NB4 (cell line): ENCODE measurements around the gene UBLCP1.

ENCODE experiments used
- POLR2A ChIP-seq: IDR thresholded peaks from 2 replicates; pipeline ENCODE4 v1.6.1; 2011; ENCODE audit warnings: mild to moderate bottlenecking; ENCODE audit not compliant: insufficient read length; ENCODE audit errors: extremely low read depth
- TF ChIP-seq, protein P1 (sequence below): IDR thresholded peaks from one replicate; pipeline ENCODE4 v1.5.1; 2012; ENCODE audit warnings: low read depth, low read length

DNA sequence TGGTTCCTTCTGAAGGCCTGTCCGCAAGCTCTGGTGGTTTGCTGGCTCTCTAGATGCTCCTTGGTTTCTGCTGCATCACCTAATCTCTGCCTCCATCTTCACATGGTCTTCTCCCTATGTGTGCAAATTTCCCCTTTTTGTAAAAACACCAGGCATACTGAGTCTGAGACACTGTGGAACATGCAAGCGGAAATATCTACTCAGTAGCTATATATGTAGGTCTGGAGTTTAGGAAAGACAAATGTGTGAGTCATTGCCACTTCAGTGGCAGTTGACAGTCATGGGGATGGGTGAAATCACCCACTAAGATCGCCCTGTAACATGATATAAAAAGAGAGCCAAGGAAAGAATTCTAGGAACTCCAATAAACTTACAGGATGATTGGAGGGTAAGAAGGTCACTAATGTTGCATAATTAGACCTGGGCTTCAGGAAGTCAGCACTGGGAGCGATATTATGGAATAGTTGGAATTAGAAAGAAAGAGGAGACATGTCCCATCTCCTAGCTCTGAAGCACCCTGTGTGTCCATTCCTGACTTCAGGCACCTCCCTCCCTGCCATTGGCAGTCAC, 22.7 kb upstream of the UBLCP1 start:
- TF ChIP-seq POLR2A = no peak
- TF ChIP-seq, protein P1, sequence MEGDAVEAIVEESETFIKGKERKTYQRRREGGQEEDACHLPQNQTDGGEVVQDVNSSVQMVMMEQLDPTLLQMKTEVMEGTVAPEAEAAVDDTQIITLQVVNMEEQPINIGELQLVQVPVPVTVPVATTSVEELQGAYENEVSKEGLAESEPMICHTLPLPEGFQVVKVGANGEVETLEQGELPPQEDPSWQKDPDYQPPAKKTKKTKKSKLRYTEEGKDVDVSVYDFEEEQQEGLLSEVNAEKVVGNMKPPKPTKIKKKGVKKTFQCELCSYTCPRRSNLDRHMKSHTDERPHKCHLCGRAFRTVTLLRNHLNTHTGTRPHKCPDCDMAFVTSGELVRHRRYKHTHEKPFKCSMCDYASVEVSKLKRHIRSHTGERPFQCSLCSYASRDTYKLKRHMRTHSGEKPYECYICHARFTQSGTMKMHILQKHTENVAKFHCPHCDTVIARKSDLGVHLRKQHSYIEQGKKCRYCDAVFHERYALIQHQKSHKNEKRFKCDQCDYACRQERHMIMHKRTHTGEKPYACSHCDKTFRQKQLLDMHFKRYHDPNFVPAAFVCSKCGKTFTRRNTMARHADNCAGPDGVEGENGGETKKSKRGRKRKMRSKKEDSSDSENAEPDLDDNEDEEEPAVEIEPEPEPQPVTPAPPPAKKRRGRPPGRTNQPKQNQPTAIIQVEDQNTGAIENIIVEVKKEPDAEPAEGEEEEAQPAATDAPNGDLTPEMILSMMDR = no peak
